Measurements from ENCODE around the gene CAB39.

Gene CAB39

DNA sequence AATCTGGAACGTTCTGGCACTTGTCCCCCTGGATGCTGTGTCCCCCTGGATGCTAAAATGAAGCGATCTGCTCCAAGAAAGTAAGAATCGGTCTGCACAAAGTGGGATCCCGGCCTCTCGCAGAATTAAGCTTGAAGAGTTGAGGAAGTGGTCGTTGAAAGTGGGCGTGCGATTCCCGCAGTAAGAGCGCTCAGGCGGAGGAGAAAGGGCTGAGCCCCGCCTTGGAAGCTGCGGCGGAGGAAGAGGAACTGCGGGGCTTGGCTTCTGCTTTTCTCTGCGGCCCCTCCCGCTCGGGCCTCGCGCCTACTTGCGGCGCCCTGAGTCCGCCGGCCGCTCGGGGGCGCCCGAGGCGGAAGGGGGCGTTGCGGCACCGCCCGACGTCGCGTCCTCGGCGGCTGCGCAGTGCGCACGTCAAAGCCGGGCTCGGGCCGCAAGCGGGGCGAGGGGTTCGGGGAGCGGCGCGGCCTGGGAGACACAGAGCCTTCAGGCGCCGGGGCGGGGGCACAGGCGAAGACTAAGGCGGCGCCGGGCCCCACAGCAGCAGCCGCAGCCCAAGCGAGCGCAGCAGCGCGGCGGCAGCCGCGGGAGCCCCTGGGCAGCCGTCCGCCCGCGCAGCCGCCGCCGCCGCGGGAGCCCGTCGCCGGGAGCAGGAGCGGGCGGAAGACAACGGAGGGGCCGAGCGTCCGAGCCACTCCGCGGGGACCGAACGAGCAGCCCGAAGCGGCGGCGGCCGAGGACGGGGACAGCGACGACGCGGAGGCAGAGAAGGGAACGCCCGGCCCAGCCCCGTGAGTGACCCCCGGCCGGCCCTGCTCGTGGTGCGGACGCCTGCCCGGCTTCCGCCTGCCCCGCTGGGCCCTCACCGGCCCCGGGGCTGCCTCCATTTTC lies at the start of gene CAB39:
TSS of gene CAB39 (plus strand) at position 400 of the 888 bp plus-strand sequence. CDS start 47,160 bp downstream, outside the sequence.
- peak; percentile 36 for DNase-seq

DNA sequence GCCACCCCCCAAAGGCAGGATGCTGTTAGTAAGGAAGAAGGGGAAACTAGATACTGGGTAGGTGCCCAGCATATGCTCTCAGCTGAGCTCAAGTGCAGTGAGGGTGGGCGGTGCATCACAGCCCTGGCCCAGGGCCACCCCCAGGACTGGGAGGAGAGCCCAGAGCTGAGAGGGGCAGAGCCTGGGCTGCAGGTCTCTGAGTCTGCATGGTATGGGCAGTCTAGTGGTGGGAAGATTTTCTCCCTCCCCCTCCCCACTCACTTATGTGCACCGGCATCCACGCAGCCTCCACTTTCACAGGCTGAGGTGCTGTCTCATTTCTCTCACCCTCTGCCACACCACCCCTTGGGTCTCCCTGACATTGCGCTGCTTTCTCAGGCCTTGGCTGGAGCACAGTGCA lies 48.5 kb upstream of the CAB39 start:
- DNase-seq, result no peak

DNA sequence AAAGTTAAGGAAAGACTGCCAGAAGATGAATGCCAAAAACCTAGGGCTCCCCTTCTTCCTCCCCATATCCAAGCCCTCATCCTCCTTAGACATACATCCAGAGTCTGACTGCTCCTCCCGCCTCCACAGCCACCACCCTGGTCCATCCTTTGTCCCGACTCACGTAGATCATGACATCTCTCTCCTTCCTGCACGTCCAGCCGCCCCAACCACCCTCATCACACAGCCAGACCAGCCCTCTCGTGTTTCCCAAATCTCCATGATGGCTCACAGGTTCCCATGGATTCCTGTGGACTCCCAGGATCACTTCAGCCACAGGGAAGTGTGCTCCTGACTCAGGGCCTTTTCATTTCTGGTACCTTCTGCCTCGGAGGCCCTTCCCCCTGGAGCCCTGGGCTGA lies 47.8 kb upstream of the CAB39 start:
- no peak for DNase-seq

DNA sequence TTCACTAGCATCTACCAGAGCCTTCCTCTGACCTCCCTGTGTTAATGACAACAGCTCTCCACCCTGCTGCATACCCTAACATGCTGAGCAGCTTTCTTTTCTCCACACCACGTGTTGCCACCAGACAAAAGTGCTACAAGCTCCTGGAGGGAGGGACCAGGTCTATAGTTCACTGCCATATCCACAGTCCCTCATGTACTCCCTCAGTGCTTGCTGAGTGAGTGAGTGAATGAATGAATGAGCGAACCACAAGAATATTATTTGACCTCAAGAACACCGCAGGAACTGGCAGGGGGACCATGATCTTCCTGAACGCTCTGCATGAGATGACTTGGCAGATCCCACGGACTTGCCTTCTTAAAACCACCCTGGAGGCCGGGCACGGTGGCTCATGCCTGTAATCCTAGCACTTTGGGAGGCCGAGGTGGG lies 47.4 kb upstream of the CAB39 start:
- DNase-seq, result no peak

DNA sequence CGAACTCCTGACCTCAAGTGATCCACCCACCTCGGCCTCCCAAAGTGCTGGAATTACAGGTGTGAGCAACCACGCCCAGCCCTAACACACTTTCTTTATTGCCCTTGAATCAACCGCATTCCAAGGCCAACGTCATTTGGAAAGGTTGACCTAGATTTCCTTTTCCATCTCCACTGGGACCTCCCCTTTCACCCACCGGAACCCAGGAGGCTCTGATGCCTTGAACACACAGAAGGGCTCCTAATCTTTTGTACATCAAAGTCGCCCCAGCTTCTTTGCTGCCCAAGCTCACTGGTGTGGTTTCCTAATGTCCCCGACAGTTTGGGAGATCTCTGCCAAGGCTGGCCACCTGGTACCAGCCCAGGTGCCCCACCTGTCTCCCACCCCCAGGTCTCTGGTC lies 46.2 kb upstream of the CAB39 start:
- no peak for DNase-seq

DNA sequence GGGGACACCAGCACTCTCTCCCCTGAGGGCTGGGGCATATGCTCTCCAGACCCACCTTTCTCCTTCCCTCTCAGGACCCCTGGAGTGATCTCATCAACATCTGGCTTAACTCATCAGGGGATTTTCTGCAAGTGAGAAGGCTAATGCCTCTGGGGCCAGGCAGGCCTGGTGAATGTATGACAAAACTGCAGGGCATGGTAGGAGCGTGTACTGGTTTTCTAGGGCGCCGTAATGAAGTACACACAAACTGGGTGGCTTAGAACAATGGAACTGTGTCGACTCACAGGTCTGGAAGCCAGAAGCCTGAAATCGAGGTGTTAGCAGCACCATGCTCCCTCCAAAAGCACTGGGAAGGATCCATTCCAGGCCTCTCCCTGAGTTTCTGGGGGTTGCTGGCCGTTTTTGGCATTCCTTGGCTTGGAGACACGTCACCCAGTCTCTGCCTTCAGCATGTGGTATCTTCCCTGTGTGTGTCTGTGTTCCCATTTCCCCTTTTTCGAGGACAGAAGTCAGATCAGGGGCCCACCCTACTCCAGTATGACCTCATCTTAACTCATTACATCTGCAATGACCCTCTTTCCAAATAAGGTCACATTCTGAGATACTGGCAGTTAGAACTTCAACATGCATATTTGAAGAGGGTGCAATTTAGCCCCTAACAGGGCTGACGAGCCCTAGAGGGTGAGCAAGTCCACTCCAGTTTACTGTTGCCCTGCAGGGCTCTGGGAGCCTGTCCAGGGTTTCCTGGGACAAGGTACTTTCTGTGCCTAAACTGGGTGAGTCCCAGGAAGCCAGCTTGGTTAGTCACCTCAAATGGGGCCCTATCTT lies 45.5 kb upstream of the CAB39 start:
- DNase-seq, result no peak

DNA sequence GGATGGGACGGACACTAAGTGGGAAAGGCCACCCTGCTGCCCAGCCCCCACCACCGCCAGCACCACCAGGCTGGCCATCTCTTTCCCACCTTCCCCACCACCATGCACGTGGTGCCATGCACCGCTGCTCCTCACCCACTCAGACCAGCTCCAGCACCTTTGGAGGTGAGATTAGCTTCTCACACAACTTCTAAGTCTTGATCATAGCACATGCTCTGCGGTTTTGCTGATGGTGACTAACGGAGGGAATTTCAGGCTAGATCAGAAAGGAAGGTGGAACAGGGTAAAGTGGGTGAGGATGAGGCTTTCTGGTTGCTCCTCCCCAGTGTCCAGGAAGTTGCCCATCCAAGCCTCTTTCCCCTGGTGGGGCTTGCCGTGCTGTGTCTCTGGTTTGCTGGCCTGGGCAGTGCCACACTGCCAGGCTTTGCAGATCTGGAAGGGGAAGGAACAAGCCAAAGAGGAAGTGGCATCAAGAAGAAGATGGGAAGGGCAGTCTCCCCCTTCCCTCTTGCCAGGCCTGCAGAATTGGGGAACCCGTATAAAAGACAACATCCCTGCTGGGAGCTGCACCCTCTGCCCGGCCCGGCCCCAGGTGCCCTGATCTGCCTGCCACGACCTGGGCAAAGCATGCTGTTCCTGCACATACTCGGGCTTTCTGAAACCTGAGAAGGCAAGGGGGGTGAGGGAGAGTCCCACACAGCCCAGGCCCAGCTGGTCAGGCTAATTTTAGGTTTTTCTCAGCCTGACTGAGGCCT lies 44.3 kb upstream of the CAB39 start:
- DNase-seq, result no peak

DNA sequence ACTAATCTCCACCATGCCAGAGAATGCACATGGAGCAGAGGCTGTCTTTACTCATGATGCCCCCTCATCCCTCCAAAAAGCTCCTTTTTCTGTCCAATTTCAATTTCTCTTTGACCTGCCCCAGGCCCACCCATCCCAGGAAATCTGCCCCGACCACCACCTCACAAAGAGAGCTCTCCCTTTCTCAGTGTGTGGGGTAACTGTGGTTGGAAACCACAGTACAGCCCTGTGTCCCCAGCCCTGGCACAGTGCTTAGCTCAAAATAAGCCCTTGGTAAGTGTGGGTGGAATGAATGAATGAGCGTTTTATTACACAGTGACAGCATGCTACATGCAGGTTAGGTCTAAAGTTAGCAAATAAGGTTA lies 43.7 kb upstream of the CAB39 start:
- DNase-seq, result no peak

DNA sequence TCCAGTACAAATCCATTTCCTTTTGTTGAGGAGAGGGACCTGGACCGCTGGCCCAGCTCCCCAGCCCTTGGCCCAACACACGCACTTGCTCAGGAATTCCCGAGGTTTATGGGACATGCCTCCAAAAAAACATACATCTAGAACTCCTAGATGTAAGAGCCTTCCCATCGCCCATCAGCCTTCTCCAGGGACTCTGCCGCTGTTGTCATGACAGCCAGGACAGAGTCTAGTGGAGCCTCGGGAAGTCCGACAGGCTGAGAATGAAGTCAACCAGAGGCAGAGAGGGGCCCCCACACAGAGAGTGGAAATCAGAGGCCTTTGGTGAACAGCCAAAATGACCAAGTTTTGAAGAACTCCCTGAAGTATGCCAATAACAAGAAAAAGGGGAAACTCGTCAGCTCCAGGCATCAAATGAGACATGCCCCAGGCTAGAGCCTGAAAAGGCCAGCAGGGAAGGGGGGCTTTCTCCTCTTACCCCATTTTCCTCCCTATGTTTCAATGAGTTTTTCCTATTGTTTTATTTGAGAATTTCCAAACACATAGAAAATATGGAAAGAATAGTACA lies 43.2 kb upstream of the CAB39 start:
- no peak for DNase-seq

DNA sequence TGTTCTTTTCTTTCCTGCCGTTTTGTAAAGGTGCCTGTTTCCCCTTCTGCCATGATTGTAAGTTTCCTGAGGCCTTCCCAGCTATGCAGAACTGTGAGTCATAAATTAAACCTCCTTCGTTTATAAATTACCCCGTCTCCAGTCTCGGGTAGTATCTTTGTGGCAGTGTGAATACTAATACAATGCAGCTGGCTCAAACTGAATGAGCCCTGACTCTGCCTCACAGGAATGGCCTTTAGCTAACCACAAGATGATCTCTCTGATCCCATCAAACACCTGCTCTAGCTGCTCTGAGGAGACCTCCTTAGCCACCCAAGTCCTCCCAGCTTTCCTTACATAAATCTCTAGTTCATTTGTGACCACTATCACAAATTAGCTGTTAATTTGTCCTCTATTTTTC lies 41.5 kb upstream of the CAB39 start:
- peak; percentile 14 for DNase-seq

DNA sequence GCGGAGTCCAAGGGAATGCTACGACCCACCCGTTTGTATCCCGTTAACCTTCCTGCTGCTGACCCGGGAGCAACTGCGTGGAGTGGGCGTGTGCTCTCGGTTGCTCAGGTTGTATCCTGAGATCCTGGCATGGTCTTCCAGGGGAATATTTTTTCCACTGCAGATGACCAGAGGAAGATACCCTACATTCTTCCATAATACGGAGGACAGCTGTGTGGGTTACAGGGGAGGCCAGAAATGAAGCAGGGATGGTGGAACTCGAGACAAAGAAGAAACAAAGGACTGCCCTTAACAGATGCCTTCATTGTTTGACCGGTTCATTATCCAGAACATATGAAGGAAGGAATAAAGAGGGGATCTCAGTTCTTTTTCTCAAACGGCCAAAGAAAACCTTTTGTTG lies 39.8 kb upstream of the CAB39 start:
- no peak for DNase-seq

DNA sequence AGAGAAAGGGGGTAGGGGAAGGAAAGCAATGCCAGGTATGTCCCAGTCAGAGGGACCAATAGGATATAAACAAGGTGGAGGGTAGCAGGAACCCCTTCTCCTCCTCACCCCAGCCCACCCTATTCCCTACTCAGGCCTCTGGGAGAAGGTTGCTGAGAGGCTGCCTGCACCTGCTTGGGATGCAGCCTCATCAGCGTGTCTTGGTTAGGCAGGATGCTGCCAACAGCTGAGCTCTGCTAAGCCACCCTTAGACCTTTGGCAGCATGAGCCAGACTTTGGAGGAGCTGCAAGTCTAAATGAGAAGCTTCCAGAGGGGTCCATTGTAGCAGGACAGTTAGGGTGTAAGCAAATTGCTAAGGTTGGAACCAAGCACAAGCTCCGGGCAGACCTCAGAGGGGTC lies 38.2 kb upstream of the CAB39 start:
- DNase-seq, result no peak

DNA sequence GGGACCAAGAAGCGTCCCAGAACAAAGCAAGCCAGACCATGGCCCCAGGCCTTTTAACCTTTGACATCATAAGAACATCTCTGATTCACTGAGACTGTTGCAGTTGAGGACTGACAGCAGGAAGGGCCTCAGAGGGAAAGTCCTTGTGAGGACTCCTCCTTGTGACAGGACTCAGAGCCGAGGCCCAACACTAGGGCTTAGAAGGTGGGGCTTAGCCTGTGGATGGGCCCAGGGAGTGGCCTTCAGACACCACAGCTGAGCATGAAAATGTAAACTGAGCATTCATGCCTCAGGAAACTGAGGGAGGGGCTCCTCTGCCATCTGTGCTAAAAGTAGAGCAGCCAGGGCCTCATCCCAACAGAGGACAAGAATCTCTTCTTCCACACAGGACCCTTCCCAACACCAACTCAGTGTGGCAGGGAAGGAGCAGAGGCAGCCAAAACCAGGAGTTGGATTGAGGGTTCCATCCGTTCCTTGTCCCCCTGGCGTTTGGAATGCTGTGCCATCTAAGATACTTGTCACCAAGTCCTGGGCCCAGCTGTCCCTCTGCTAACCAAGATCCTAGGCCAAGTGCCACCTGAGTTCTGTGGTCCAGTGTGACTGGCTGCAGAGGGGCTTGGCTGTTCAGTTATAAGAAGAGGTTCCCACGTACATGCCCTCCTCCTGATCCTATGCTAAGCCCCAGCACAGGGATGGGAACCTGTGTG lies 37.5 kb upstream of the CAB39 start:
- no peak for DNase-seq

DNA sequence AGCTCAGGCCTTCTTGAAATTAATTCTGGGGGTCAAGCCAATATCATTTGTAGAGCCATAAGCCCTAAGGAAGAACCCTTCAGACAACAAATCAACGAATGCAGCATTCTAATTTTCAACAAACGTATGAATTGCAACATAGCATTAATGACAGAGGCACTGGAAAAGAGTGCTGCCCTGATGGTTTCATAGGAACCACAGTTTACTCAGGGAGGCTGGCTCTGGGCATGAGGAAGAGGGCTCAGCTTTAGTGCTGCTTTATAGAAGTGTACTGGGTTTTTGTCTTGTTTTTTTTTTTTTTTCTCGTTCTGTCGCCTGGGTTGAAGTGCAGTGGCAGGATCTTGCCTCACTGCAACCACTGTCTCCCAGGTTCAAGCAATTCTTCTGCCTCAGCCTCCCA lies 36.1 kb upstream of the CAB39 start:
- DNase-seq, result no peak

DNA sequence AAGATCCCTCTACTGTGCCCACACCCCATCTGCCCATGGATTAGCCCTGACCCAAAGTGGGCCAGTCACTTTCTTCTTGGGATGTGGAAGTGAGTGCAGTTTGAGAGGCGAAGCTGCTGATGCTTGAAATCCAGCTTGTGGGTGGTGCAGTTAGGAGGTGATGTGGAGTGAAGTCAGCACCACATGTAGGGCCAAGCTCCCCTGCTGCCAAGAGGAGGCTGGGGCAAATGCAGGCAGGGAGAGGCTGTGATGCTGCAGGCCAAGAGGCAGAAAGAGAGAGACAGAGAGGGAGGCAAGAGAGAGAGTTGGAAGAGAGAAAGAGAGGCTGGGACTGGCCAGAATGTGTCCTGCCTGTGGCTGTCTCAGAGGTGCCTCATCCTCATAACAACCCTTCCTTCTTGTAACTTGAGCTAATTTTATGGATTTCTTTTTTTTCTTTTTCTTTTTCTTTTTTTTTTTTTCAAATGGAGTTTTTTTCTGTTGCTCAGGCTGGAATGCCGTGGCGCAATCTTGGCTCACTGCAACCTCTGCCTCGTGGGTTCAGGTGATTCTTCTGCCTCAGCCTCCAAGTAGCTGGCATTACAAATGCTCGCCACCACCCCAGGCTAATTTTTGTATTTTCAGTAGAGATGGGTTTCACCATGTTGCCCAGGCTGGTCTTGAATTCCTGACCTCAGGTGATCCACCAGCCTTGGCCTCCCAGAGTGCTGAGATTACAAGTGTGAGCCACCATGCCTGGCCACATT lies 35.3 kb upstream of the CAB39 start:
- no peak for DNase-seq

DNA sequence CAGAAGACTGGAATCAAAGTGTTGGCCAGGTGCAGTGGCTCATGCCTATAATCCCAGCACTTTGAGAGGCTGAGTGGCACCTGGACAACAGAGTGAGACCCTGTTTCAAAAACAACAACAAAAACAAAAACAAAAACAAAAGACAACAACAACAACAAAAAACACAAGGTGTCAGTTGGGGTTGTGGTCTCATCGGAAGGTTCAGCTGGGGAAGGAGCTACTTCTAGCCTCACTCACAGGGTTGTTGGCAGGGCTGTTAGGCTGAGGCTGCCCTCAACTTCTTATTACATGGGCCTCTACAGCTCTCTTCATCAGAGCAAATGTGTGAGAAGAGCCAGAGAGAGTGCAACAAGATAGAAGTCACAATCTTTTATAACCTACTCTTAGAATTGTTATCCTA lies 34.6 kb upstream of the CAB39 start:
- no peak for DNase-seq

DNA sequence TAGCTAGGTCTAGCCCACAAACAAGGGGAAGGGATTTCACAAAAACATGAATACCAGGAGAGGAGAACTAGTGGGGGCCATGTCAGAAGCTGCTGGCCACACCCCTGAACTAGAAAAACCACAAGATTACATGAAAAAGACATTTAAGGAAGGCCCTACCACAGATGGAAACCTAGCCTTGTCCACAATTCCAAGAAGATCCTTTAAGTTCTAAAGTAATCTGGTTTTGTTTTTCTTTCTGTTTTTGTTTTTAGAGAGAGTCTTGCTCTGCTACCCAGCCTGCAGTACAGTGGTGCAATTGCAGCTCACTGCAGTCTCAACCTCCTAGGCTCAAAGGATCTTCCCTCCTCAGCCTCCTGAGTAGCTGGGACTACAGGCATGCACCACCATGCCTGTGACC lies 34.2 kb upstream of the CAB39 start:
- no peak for DNase-seq

DNA sequence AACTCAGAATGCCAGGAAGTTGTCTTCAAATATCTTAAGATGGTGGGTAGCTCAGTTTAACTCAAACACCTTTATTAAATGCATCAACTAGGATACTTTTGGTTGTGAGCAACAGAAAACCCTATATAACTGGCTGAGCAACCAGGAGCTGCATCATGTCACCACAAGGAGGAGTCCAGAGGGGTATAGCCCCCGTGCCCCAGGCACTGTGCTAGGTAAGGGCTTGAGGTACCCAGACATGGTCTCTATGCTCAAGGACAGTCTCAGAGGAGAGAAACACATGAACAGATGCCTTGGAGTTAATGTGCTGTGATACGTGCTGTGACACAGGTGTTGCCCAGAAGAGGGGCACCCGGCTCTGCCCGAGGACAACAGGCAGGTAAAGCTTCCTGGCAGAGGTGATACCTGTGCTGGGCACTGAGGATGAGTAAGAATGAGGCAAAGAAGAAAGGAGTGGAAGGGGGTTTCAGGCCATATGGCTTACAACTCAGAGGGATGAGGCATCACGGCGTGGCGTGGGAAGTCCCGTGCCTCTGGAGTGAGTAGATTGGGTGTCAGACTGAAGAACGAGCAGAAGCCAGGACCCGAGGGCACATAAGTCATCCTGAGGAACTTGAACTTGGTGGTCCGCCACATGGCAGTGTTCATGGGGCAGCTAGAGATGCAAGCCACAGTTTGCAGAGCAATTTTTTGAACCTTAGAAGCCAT lies 32.0 kb upstream of the CAB39 start:
- no peak for DNase-seq

DNA sequence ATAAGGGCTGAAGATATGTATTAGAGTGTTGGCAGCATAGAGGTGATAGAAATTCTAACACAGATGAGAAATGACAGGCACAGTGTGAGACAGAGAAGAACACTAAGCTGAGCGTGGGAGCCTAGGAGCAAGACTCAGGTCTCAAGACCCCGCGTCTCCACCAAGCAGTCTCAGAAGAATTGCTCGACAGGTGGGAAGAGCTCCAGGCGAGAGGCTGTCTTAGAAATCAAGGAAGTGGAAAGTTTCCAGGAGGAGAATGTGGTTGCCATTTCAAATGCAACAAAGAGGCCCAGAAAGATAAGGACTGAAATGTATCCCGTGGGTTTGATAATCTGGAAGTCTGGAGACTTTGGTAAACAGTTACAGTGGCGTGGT lies 31.5 kb upstream of the CAB39 start:
- no peak for DNase-seq

DNA sequence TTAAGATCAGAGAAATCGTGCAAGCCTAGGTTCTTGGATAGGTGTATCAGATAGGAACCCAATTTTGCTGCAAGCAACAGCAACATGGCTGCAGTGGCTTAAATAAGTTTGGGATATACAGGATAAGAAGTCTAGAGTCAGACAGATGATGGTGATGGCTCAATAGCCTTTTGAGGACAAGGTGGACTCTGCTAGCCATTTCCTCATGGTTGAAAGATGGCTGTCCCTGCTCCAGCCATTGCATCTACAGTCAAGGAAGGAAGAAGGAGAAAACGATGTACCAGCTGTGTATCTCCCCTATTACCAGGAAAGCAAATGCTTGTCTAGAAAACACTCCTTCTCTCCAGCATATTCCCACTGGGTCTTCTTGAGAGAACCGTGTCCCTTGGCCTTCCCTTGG lies 30.1 kb upstream of the CAB39 start:
- no peak for DNase-seq

Data from kidney glomerular epithelial cell (primary cell).